IPS DF 6.9 (cell line): ENCODE measurements around the gene CCT6B.
"Not testable (repeated sequence)": the region's sequence is repeated elsewhere in the genome, so short reads cannot be mapped to it uniquely, and the experiment has no call there.

Experiments used
- DNase-seq: peaks from one replicate; pipeline ENCODE4 v3.0.0-alpha.2; 2013; ENCODE audit warnings: low read depth, low spot score
- H3K27ac ChIP-seq: one replicate; pipeline ENCODE4 v1.5.1; 2013; ENCODE audit warnings: low read length, control low read depth
- H3K27me3 ChIP-seq: 2 replicates; pipeline ENCODE4 v1.6.1; 2013; ENCODE audit warnings: mild to moderate bottlenecking, low read length; ENCODE audit not compliant: control insufficient read depth, insufficient read depth
- H3K36me3 ChIP-seq: 2 replicates; pipeline ENCODE4 v1.6.1; 2013; ENCODE audit warnings: low read length; ENCODE audit not compliant: control insufficient read depth, insufficient read depth
- H3K4me1 ChIP-seq: 2 replicates; pipeline ENCODE4 v1.6.1; 2013; ENCODE audit warnings: low read length; ENCODE audit not compliant: control insufficient read depth, insufficient read depth
- H3K4me3 ChIP-seq: 2 replicates; pipeline ENCODE4 v1.5.1; 2013; ENCODE audit warnings: mild to moderate bottlenecking, low read length
- H3K9me3 ChIP-seq: 2 replicates; pipeline ENCODE4 v1.6.1; 2013; ENCODE audit warnings: low read length, inconsistent platforms; ENCODE audit not compliant: control insufficient read depth, insufficient read depth
- WGBS: extraction: QIAGEN DNeasy Blood & Tissue Kit; methylation state at CpG from one replicate; pipeline ENCODE4 v1.1.7; 2013; ENCODE audit warnings: mixed read lengths, missing lambda C conversion rate; ENCODE audit not compliant: insufficient read length, insufficient coverage; 5-methylcytosine and 5-hydroxymethylcytosine counted together

CCT6B gene

GRCh38 chr17:34961093-34961911 lies at the start of gene CCT6B, which contains the start of gene ZNF830:
Gene CCT6B (minus strand): TSS chr17:34961460. CDS start chr17:34961393, 67 bp downstream.
Gene ZNF830 (plus strand): TSS chr17:34961540. CDS start chr17:34961567, 27 bp downstream.
- Histone ChIP-seq H3K4me1 (no peaks in the 10 kb centered on the region), H3K4me3 (peak within 1 kb of the TSS; percentile 75), H3K36me3 (no peaks in the 10 kb centered on the region; the same call in 1 of the 2 replicates), H3K27ac (no peak within 1 kb of the TSS), H3K9me3 (no peaks in the 10 kb centered on the region), H3K27me3 (no peaks in the 10 kb centered on the region)
- WGBS = no CpG with 5 or more reads among the region's 65 CpGs
- DNase-seq = peak; percentile 82

GRCh38 chr17:35010093-35010492 lies 48.8 kb upstream of the CCT6B start:
- no peak overlapping the region for H3K4me3 ChIP-seq
- H3K9me3 ChIP-seq = no peaks in the 10 kb centered on the region
- 0 out of 2 replicates have a peak, but pooled peaks cover 2% of the 10 kb centered on the region for H3K36me3 ChIP-seq
- H3K27me3 ChIP-seq = no peaks in the 10 kb centered on the region
- no peak overlapping the region for H3K27ac ChIP-seq
- 0 out of 2 replicates have a peak, but pooled peaks cover 1% of the 10 kb centered on the region for H3K4me1 ChIP-seq
- DNase-seq = no peak
- no CpG with 5 or more reads among the region's 3 CpGs for WGBS

- no CpG with 5 or more reads among the region's 1 CpG for whole genome bisulfite sequencing
- H3K27ac ChIP-seq = no peak overlapping the region
- 0 out of 2 replicates have a peak, but pooled peaks cover 1% of the 10 kb centered on the region for H3K4me1 ChIP-seq
- H3K4me3 ChIP-seq = no peak overlapping the region
- no peaks in the 10 kb centered on the region for H3K9me3 ChIP-seq
- DNase-seq = no peak
- H3K27me3 ChIP-seq = no peaks in the 10 kb centered on the region
- peaks cover 20% of the 10 kb centered on the region for H3K36me3 ChIP-seq
Observed at GRCh38 chr17:35006961-35007360, 45.7 kb upstream of the CCT6B start.

- Histone ChIP-seq H3K4me3 (no peak overlapping the region), H3K36me3 (peaks cover 26% of the 10 kb centered on the region), H3K9me3 (no peaks in the 10 kb centered on the region), H3K4me1 (0 out of 2 replicates have a peak, but pooled peaks cover 1% of the 10 kb centered on the region), H3K27me3 (no peaks in the 10 kb centered on the region), H3K27ac (no peak overlapping the region)
- DNase-seq = no peak
- WGBS = no CpG with 5 or more reads among the region's 4 CpGs
Observed at GRCh38 chr17:35006345-35006744, 45.1 kb upstream of the CCT6B start.

- H3K27me3 ChIP-seq = no peaks in the 10 kb centered on the region
- H3K9me3 ChIP-seq = no peaks in the 10 kb centered on the region
- H3K27ac ChIP-seq = no peak overlapping the region
- H3K4me1 ChIP-seq = no peaks in the 10 kb centered on the region
- DNase-seq = no peak
- H3K4me3 ChIP-seq = no peak overlapping the region
- no CpG with 5 or more reads among the region's 4 CpGs for WGBS
- peaks cover 39% of the 10 kb centered on the region for H3K36me3 ChIP-seq
Observed at GRCh38 chr17:35003778-35004177, 42.5 kb upstream of the CCT6B start.

GRCh38 chr17:35002876-35003551 lies 41.8 kb upstream of the CCT6B start:
- no CpG with 5 or more reads among the region's 15 CpGs for WGBS
- no peak for DNase-seq
- Histone ChIP-seq H3K4me3 (no peak overlapping the region), H3K4me1 (no peaks in the 10 kb centered on the region), H3K27me3 (no peaks in the 10 kb centered on the region), H3K36me3 (peaks cover 44% of the 10 kb centered on the region), H3K27ac (no peak overlapping the region), H3K9me3 (no peaks in the 10 kb centered on the region)

GRCh38 chr17:35001549-35001948 lies 40.3 kb upstream of the CCT6B start:
- Histone ChIP-seq H3K27ac (no peak overlapping the region), H3K4me3 (no peak overlapping the region), H3K9me3 (no peaks in the 10 kb centered on the region), H3K4me1 (no peaks in the 10 kb centered on the region), H3K27me3 (no peaks in the 10 kb centered on the region), H3K36me3 (peaks cover 42% of the 10 kb centered on the region)
- WGBS = no CpG with 5 or more reads among the region's 2 CpGs
- DNase-seq = no peak

GRCh38 chr17:35000965-35001364 lies 39.7 kb upstream of the CCT6B start:
- peaks cover 43% of the 10 kb centered on the region for H3K36me3 ChIP-seq
- H3K27me3 ChIP-seq, DNase-seq, H3K27ac ChIP-seq, H3K9me3 ChIP-seq, H3K4me1 ChIP-seq, H3K4me3 ChIP-seq: not testable (repeated sequence)
- WGBS = no CpG with 5 or more reads among the region's 14 CpGs

GRCh38 chr17:34999456-34999855 lies 38.2 kb upstream of the CCT6B start:
- Histone ChIP-seq H3K4me3 (no peak overlapping the region), H3K27me3 (no peaks in the 10 kb centered on the region), H3K27ac (no peak overlapping the region), H3K36me3 (peaks cover 52% of the 10 kb centered on the region), H3K4me1 (no peaks in the 10 kb centered on the region), H3K9me3 (no peaks in the 10 kb centered on the region)
- DNase-seq = no peak
- WGBS = no CpG with 5 or more reads among the region's 2 CpGs

GRCh38 chr17:34998205-34998604 lies 36.9 kb upstream of the CCT6B start:
- WGBS = no CpG with 5 or more reads among the region's 5 CpGs
- H3K9me3 ChIP-seq = no peaks in the 10 kb centered on the region
- no peak overlapping the region for H3K4me3 ChIP-seq
- DNase-seq = peak; percentile 35
- no peak overlapping the region for H3K27ac ChIP-seq
- H3K36me3 ChIP-seq = peaks cover 54% of the 10 kb centered on the region
- H3K27me3 ChIP-seq = no peaks in the 10 kb centered on the region
- no peaks in the 10 kb centered on the region for H3K4me1 ChIP-seq
